GM19193 (cell line): Measurements from ENCODE around the gene JADE3.

Source experiments
- POLR2A ChIP-seq: IDR thresholded peaks from 4 replicates; pipeline ENCODE4 v1.6.1; 2011; ENCODE audit not compliant: insufficient read depth, insufficient read length; ENCODE audit errors: extremely low read depth

JADE3 gene

DNA sequence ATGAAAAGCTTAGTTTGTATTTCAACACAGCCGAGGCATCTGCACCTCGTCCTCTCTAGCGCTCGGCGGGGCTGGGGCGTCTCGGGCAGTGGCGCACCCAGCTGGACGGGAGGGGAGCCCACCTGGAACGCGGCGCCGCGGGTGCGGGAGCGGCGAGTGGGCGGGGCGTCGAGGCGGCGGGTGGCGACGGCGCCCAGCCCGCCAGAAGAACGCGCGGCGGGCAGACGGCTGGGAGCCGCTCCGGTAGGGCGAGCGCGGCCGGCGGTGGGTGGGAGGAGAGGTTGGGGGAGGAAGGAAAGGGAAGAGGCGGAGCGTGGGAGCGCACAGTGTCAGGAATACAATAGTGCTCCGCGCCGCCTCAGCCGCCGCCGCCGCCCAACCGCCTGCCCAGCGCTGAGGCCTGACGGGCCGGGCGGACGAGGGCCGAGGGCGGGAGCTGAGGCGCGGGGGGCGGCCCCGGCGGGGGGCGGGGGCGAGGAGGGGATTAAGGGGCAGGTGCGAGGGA lies at the start of gene JADE3:
Gene JADE3 (plus strand): TSS at position 324 of the 505 bp plus-strand sequence. CDS start 72,474 bp downstream, outside the sequence.
- TF ChIP-seq POLR2A = no peak

DNA sequence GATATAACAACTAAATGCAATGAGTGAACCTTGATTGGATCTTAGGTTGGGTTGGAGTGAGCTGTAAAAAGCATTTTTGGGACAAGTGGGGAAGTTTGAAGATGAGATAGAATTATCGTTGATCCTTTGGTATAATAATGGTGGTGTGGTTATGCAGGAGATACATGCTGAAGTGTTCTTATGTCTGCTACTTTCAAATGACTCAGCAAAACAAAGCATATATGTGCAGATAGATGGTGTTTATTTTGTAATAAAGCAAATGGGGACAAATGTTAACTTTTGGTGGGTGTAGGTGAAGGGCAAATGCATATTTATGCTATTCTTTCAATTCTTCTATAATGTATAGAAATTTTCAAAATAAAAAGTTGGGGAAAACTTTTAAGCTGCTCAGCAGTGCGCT lies 49.1 kb upstream of the JADE3 start:
- no peak for TF ChIP-seq POLR2A

DNA sequence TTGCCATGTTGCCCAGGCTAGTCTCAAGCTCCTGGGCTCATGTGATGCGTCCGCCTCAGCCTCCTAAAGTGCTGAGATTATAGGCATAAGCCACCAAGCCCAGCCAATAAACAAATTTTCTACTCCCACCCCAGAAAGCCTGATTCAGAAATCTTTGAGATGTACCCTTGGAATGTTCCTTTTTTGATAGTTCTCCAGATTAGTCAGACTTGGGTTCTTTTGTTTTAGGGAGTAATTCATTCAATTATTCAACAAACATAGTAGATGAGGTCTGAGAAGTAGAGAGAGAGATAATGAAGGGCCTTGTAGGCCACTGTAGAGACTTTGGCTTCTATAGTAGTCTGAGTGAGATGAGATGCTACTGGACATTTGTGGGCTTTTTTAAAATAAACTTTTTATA lies 47.6 kb upstream of the JADE3 start:
- no peak for TF ChIP-seq POLR2A

DNA sequence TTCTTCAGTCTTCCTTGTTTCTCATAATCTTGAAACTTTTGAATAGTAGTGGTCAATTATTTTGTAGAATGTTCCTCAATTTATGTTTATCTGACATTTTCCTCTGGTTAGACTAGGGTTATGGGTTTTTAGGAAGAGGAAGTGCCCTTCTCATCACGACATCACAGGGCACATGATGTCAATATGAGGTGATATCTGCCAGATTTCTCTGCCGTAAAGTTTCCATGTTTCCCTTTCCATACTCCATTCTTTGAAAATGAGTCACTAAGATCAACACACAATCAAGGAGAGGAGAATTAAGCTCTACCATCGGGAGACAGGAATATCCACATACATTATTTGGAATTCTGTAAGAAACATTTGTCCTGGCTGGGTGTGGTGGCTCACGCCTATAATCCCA lies 46.9 kb upstream of the JADE3 start:
- no peak for TF ChIP-seq POLR2A

DNA sequence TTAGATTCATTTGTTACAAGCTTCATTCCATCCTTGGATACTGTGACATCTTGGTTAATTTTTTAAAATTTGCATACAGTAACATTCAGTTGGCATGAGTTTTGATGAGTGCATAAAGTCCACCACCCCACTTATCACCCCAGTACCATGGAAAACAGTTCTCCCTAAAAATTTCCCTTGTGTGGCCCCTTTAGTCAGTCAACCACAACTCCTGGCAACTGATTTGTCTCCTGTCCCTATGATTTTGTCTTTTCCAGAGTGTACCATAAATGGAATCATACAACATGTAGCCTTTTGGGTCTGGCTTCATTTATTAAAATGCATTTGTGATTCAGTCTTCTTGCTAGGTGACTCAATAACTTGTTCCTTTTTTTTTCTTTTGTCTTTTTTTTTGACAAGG lies 45.5 kb upstream of the JADE3 start:
- no peak for TF ChIP-seq POLR2A

DNA sequence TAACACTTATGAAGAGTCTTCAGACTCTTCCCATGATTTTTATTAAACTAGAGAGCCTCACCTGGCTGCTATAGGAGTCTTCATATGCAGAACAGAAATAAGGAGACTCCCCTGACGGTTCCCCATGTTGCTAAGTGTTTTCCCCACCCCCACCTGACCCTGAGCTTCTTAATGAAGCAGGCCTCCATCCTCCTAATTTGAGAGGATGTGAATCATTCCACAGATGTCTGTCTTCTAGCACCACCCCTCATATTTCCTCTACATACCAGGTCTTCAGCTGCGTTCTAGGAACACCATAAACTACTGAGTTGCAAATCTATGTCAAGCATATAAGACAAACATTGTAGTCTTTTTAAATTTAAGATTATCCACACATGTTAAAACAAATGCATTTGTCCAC lies 38.5 kb upstream of the JADE3 start:
- TF ChIP-seq POLR2A = no peak

DNA sequence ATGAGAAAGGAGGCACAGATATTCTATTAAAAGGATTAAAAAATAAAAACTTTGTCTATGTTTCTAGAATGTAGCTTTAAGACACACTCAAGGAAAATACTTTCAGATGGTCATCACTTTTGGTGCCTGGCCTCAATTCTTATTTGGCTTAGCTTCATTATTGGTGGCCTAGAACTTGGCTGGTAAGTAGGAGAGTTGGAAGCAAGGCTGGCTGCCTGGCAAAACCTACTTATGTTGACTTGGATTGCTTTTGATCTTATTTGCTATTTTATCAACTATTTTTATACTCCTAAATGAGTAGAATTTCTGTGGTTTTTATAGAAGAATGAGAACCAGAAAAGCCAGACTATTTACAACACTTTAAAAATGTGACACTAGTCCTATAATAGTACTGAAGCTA lies 35.3 kb upstream of the JADE3 start:
- no peak for TF ChIP-seq POLR2A

DNA sequence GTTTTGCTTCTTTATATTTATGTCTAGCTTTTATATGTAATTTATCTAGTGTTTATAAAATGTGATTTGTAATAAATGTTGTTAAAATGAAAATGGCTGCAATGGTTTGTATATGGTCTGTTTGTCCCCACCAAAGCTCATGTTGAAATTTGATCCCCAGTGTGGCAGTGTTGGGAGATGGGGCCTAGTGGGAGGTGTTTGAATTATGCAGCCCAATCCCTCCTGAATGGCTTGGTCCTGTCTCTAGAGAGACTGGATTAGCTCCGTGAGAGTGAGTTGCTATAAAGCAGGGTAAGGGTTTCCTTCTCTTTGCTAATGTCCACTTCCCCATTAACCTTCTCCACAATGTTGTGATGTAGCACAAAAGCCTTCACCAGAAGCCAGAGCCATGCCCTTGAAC lies 30.0 kb upstream of the JADE3 start:
- no peak for TF ChIP-seq POLR2A

DNA sequence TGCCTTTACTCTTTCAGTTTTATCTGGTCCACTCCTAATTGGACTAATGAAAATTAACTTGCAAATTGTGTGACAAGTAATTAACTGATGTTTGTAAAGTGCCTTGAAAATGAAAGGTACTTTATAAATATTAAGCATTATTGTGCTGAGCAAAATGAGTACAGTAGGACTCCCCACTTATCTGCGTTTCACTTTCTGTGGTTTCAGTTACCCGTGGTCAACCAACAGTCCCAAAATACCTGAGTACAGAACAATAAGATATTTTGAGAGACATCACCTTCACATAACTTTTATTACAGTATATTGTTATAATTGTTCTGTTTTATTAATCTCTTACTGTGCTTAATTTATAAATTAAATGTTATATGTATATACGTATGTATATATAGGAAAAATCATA lies 27.4 kb upstream of the JADE3 start:
- TF ChIP-seq POLR2A = no peak

DNA sequence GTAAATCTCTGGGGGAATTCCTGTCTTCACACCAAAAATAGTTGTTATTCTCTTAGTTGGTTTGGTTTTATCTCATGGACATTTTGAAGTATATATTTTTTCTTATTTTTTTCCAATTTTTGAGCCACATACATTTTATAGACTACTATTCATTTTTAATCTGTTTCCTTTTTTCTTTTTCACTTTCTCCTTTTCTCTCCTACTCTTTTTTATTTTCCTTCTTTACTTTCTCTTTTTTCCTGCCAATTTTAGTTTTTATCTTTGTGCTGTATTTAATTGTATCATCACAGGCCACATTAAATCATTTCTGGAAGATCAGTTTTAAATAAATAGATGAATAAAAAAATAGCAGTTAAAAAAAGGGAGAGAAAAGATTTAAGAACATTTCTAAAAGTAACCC lies 14.0 kb upstream of the JADE3 start:
- no peak for TF ChIP-seq POLR2A

DNA sequence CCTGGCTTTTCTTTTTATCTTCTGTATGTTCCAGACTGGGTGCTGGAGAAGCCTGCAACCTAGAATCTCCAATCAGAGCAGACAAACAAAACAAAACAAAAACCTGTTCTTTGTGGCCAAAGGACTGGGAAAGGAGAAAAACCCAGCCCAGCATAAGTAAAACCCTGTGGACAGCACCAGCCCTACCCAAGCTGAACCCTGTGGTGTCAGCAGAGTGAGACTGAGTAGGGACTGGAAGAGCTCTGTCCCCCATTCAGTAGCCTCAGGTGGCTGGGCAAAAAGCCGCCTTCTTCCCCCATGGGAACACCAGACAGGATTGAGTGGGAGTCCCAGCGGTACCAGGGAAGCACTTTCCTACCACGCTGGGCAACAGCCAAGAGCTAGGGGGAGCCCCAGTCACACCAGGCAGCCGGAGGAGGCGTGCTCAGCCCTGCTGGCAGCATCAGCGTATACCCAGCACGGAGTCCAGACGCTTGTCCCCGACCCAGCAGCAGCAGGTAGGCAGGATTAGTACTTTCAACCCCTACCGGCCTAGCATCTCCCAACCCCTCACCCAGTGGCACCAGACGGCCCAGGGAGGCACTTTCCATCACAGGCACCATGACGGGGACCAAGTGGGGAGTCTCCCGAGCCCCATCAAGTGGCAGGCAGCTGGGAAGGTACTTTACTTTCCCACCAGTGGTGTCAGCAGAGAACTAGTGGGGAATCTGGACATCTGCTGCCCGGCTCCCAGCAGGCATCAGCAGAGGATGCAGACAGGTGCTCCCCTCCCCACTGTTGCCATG lies 8.6 kb upstream of the JADE3 start:
- no peak for TF ChIP-seq POLR2A

DNA sequence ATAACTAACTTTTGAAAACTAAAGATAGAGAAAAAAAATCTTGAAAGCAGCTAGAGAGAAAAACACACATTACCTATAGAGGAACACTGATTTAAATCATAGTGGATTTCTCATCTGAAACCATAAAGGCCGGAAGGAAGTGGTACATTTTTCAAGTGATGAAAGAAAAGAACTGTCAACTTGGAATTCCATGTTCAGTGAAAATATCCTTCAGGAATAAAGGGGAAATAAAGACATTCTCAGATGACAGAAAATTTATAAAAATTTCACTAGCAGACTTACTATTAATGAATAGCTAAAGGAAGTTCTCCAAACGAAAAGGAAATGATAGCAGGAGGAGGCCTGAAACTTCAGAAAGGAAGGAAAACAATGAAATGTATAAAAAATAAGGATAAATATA lies 7.6 kb upstream of the JADE3 start:
- TF ChIP-seq POLR2A = no peak

DNA sequence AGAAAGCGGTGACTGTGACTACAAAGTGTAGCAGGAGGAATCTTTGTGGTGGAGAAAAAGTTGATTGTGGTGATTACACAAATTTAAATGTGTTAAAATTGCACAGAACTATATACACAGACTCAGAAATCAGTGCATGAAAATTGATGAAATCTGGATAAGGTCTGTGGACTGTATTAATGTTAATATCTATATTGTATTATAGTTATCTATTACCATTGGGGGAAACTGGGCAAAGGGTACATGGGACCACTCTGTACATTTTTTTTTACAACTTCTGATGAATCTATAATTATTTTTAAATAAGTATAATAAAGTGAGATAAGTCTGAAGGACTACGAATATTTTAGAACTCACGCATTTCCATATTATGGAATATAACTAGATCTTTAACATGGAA lies 1.8 kb upstream of the JADE3 start:
- TF ChIP-seq POLR2A = no peak

DNA sequence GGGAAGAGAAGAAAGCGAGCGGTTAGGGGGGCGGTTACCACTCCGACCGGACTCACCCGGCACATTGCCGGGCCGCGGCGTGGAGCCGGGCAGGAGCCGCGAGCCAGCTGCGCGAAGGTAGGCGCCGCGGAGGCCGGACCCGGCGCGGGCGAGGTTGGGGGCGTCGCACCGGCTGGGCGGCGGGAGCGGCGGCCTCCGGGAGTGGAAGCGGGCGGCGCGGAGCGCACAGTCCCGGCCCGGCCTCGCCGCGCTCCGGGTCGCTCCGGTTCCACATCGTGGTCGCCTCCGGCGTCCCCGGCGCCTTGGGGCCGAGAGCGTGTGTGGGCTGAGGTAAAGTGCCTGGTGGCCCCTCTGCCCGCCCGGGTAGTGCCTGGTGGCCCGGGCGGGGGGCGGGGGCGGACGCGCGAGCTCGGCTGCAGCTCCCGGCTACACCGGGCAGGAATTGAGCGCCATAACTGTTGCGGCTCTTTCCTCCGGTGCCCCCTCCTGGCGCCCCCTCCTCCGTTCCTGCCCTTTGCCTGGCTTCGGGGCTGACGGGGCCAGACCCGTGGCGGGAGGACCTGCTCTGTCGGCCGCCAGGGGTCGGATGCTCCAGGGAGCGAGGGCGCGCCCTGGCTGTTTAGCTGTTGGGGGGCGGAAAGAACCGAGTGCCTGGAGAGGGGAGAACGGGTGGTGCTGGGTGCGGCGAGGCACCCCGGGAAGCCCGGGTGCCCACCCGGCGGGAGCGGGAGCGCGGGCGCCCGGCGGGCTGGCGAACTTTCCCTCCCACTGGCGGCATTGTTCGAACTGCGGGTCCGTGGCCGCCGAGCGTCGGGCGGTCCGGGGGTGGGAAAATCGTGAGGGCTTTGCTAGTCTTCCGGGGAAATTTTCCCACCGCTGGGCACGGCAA lies 626 bp downstream of the JADE3 start:
- no peak for TF ChIP-seq POLR2A

DNA sequence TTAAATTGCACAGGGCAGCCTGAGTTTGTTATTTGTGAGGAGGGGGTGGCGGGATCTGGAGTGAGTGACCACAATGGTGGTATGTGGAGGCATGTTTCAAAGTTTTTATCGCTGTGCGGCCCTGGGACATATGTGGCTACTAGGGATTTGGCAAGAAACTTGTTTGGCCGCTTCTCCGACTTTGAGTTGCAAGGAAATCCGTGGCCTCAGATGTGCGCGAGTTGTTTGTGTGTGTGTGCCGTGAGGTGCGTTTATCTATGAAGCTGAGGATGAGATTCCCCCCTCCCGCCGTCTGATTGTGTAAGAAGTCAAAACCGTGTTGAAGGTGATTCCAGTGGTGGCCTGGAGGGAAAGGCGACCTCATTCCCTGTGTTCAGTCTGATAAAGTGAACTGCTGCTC lies 1.4 kb downstream of the JADE3 start:
- TF ChIP-seq POLR2A = no peak

DNA sequence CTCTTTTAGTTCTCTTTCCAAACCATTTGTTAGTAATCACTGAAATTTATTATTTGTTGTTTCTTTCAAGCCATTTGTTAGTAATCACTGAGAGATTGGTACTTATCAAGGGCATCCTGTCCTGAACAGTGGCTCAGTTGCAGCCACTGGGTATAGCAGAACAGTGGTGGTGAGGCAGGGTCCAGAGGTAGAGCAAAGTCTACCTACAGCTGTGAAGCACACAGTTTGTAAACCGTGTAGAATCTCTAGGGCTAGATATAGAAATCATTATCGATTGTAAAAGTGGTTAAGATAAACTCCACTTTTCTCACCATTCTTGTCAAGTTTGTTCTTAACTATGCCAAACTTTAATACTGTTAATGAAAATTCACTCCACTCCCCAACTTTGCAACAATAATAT lies 4.1 kb downstream of the JADE3 start:
- TF ChIP-seq POLR2A = no peak
